Testis (tissue), 3 donors: ENCODE measurements around the gene WWC2. TPM values are rescaled to one million over a fixed set of nuclear protein-coding genes. Genes with fewer than 3 reads are reported as not detected.
"Not testable (repeated sequence)": the region's sequence is repeated elsewhere in the genome, so short reads cannot be mapped to it uniquely, and the experiment has no call there.

ENCODE experiments used
- DNase-seq: peaks from one replicate; pipeline ENCODE4 v3.0.0-alpha.2; 2019
- H3K27ac ChIP-seq, 2 donors: fragments of 200-600 bp; sonication (generic); one replicate each; pipeline ENCODE4 v1.5.1; 2019
- H3K27me3 ChIP-seq: fragments of 200-600 bp; sonication (generic); one replicate; pipeline ENCODE4 v1.5.1; 2019
- H3K36me3 ChIP-seq: fragments of 200-600 bp; sonication (generic); one replicate; pipeline ENCODE4 v1.5.1; 2017; ENCODE audit warnings: low read depth; ENCODE audit errors: missing control alignments
- H3K4me1 ChIP-seq: fragments of 200-600 bp; sonication (generic); one replicate; pipeline ENCODE4 v1.5.1; 2019
- H3K4me3 ChIP-seq, 2 donors: fragments of 200-600 bp; sonication (generic); one replicate each; pipeline ENCODE4 v1.5.1; 2017 to 2019
- H3K9me3 ChIP-seq: fragments of 200-600 bp; sonication (generic); one replicate; pipeline ENCODE4 v1.5.1; 2017
- CTCF ChIP-seq, 3 experiments: fragments of 450-650 bp in 2 of 3; fragments of 200-600 bp in 1 of 3; sonication (generic) in 1 of 3; IDR thresholded peaks; one replicate each; pipeline ENCODE4 v1.5.1; 2016 to 2019; ENCODE audit warnings: antibody characterized with exemption in 3 of 3, mild to moderate bottlenecking in 2 of 3, moderate library complexity in 1 of 3
- POLR2A ChIP-seq: fragments of 450-650 bp; IDR thresholded peaks from one replicate; pipeline ENCODE4 v1.6.1; 2017; ENCODE audit warnings: antibody characterized with exemption, mild to moderate bottlenecking, moderate library complexity
- WGBS, 2 donors: methylation state at CpG; one replicate each; pipeline ENCODE4 v1.1.5; 2018; 5-methylcytosine and 5-hydroxymethylcytosine counted together
- intact Hi-C: fragments of 100-400 bp; cut with DNase I; formaldehyde crosslinking; loops from one replicate; pipeline ENCODE4 v1.15.1; 2023; ENCODE audit warnings: low total_unique reads
- polyA plus RNA-seq: library from polyadenylated mRNA; stranded (reverse); fragments of 350-450 nt; fragmentation: Illumina TruSeq; extraction: RNeasy Lipid Tissue Mini Kit (QIAGEN cat#74804); gene quantifications from one replicate; pipeline ENCODE4 v1.2.3, GENCODE V29; 2014; ENCODE audit warnings: low read depth, low replicate concordance; ENCODE audit not compliant: insufficient read depth
- total RNA-seq, 2 donors: library from RNA; depleted of rRNA; stranded (reverse); fragments of >200 nt; gene quantifications; one replicate each; pipeline ENCODE4 v1.2.3, GENCODE V29; 2016

The WWC2 gene
- total and polyA plus RNA-seq, 3 donors from 2014 or later: 34.4 to 76.7 (median 64.2) TPM

GRCh38 chr4:183146478-183146877, 47.4 kb downstream of the WWC2 start:
- intact Hi-C loops: no loop called here
- no peaks in the 10 kb centered on the region for H3K36me3 ChIP-seq
- TF ChIP-seq CTCF (IDR thresholded peaks at IDR 0.05) (no peak), POLR2A (no peak)
- H3K4me3 ChIP-seq: no peak overlapping the region
- H3K4me1 ChIP-seq: peaks cover 4% of the 10 kb centered on the region
- no peak for DNase-seq
- no peaks in the 10 kb centered on the region for H3K9me3 ChIP-seq
- no peaks in the 10 kb centered on the region for H3K27me3 ChIP-seq
- WGBS, 2 donors: 75 to 78% methylated on average over 4 of the region's 4 CpGs
- no peak overlapping the region for H3K27ac ChIP-seq

- no peaks in the 10 kb centered on the region for H3K9me3 ChIP-seq
- intact Hi-C loops: no loop called here
- H3K4me1 ChIP-seq: peaks cover 4% of the 10 kb centered on the region
- H3K27ac ChIP-seq: no peak overlapping the region
- H3K36me3 ChIP-seq: no peaks in the 10 kb centered on the region
- WGBS, 2 donors: 71 to 81% methylated on average over 3 of the region's 3 CpGs
- no peaks in the 10 kb centered on the region for H3K27me3 ChIP-seq
- TF ChIP-seq CTCF (IDR thresholded peaks at IDR 0.05): no peak
- no peak for TF ChIP-seq POLR2A
- H3K4me3 ChIP-seq: no peak overlapping the region
- no peak for DNase-seq
These were observed 48.1 kb downstream of the WWC2 start for GRCh38 chr4:183147196-183147595.

GRCh38 chr4:183147983-183148382, 48.9 kb downstream of the WWC2 start:
- no peak overlapping the region for H3K27ac ChIP-seq
- no peaks in the 10 kb centered on the region for H3K9me3 ChIP-seq
- no peak for DNase-seq
- TF ChIP-seq CTCF (IDR thresholded peaks at IDR 0.05) (no peak), POLR2A (no peak)
- no peaks in the 10 kb centered on the region for H3K27me3 ChIP-seq
- no peaks in the 10 kb centered on the region for H3K36me3 ChIP-seq
- H3K4me1 ChIP-seq: peaks cover under 1% of the 10 kb centered on the region
- 72 to 75% methylated on average over 4 of the region's 4 CpGs for whole genome bisulfite sequencing, 2 donors
- no peak overlapping the region for H3K4me3 ChIP-seq
- intact Hi-C loops: no loop called here

- Histone ChIP-seq H3K4me1 (no peaks in the 10 kb centered on the region), H3K27ac (no peak overlapping the region), H3K36me3 (no peaks in the 10 kb centered on the region), H3K27me3 (no peaks in the 10 kb centered on the region), H3K4me3 (no peak overlapping the region), H3K9me3 (no peaks in the 10 kb centered on the region)
- 76 to 91% methylated on average over 5 of the region's 5 CpGs for WGBS, 2 donors
- DNase-seq: no peak
- intact Hi-C loops: no loop called here
- TF ChIP-seq CTCF (IDR thresholded peaks at IDR 0.05): no peak
- no peak for TF ChIP-seq POLR2A
These were observed 50.8 kb downstream of the WWC2 start for GRCh38 chr4:183149616-183150539.

- DNase-seq, H3K36me3 ChIP-seq, H3K27me3 ChIP-seq, H3K27ac ChIP-seq, H3K4me3 ChIP-seq, H3K9me3 ChIP-seq, H3K4me1 ChIP-seq, intact Hi-C loops: not testable (repeated sequence)
- 93 to 96% methylated on average over 5 of the region's 5 CpGs for WGBS, 2 donors
These were observed 51.6 kb downstream of the WWC2 start for GRCh38 chr4:183150664-183151063.

GRCh38 chr4:183152232-183152631, 53.2 kb downstream of the WWC2 start:
- 96 to 98% methylated on average over 4 of the region's 4 CpGs for WGBS, 2 donors
- H3K4me3 ChIP-seq, H3K4me1 ChIP-seq, H3K9me3 ChIP-seq, H3K36me3 ChIP-seq, DNase-seq, H3K27me3 ChIP-seq, intact Hi-C loops, H3K27ac ChIP-seq: not testable (repeated sequence)
